ENCODE measurements around the gene TCF7L2.

DNA sequence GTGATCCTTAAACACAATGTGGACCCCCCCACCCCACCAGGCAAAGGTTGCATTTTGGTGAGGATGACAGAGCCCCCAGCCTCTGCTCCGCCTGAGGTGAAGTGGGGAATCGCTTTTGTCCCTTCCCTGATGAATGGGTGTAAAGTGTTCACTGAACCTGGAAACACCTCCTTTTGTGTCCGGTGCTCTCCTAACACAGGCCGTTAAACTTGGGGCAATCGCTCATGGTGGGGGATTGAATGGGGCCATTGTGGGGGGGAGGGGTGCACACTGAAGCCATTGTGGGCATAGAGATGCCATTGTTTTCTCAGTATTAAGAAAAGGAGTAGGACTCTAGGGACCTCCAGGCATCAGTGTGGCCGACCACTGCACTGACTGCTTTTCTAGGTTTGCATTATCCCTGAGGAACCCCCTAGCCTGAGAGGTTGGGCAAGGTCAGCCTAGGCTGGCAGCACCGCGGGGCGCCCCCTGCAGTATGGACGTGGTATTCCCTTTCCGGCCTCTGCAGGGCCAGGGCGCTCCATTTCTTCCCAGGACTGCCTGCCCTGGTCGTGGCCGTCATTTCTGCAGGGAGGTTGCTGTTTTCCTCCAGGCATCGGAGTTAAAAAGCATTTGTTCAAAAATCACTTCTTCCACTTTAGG is 158.3 kb downstream of the TCF7L2 start:
- TF ChIP-seq, protein P1, sequence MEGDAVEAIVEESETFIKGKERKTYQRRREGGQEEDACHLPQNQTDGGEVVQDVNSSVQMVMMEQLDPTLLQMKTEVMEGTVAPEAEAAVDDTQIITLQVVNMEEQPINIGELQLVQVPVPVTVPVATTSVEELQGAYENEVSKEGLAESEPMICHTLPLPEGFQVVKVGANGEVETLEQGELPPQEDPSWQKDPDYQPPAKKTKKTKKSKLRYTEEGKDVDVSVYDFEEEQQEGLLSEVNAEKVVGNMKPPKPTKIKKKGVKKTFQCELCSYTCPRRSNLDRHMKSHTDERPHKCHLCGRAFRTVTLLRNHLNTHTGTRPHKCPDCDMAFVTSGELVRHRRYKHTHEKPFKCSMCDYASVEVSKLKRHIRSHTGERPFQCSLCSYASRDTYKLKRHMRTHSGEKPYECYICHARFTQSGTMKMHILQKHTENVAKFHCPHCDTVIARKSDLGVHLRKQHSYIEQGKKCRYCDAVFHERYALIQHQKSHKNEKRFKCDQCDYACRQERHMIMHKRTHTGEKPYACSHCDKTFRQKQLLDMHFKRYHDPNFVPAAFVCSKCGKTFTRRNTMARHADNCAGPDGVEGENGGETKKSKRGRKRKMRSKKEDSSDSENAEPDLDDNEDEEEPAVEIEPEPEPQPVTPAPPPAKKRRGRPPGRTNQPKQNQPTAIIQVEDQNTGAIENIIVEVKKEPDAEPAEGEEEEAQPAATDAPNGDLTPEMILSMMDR (IDR thresholded peaks at IDR 0.05) = peak in 2 of 7 experiments; percentile 49
- no peak for TF ChIP-seq POLR2AphosphoS5 (IDR thresholded peaks at IDR 0.05)
- TF ChIP-seq EP300 (IDR thresholded peaks at IDR 0.05) = no peak
- no peak for TF ChIP-seq POLR2A (IDR thresholded peaks at IDR 0.05)

Data from stomach (tissue), 4 donors.